ENCODE results near the gene XPO1. TPM values are rescaled to one million over a fixed set of nuclear protein-coding genes. Genes with fewer than 3 reads are reported as not detected.

Gene XPO1
- total and polyA plus RNA-seq, 2 experiments from 2014 or later = 115 to 485 TPM

DNA sequence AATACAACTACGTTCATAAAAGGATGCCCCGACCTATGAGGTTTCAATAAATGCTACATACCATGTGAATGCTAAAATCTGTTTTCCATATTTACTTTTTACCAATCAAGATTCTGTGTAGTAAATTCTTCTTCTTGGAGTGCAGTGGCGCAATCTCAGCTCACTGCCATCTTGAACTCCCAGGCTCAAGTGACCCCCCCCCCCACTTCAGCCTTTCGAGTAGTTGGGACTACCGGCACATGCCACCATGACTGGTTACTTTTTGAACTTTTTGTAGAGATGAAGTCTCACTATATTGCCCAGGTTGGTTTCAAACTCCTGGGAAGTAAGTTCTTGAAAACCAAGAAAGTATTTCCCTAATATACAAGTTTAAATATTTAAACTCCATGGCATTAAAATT is 52.9 kb downstream of the XPO1 start:
- TF ChIP-seq EZH2 (IDR thresholded peaks at IDR 0.05; ENCODE audit: low read depth, unreplicated experiment) = no peak
- no peak for TF ChIP-seq NANOG (IDR thresholded peaks at IDR 0.05; ENCODE audit: borderline replicate concordance)
- no peak for TF ChIP-seq REST (IDR thresholded peaks at IDR 0.05; ENCODE audit: unreplicated experiment)
- TF ChIP-seq CREB1 (CRISPR knock-in tag; IDR thresholded peaks at IDR 0.05; ENCODE audit: low read depth) = no peak
- TF ChIP-seq EZH2phosphoT487 (IDR thresholded peaks at IDR 0.05; ENCODE audit: unreplicated experiment) = no peak
- TF ChIP-seq POLR2AphosphoS5 (IDR thresholded peaks at IDR 0.05; ENCODE audit: low read depth) = no peak
- TF ChIP-seq ZNF331 (CRISPR knock-in tag; IDR thresholded peaks at IDR 0.05; ENCODE audit: low read depth) = no peak
- TF ChIP-seq ETS1 (IDR thresholded peaks at IDR 0.05) = no peak
- TF ChIP-seq CTCF (conservative IDR thresholded peaks at IDR 0.05; ENCODE audit: low read depth in 2 of 2) = no peak
- no peak for TF ChIP-seq JUNB (IDR thresholded peaks at IDR 0.05; ENCODE audit: unreplicated experiment)
- TF ChIP-seq STAT1 (IDR thresholded peaks at IDR 0.05; ENCODE audit: unreplicated experiment) = no peak
- TF ChIP-seq, protein P1, sequence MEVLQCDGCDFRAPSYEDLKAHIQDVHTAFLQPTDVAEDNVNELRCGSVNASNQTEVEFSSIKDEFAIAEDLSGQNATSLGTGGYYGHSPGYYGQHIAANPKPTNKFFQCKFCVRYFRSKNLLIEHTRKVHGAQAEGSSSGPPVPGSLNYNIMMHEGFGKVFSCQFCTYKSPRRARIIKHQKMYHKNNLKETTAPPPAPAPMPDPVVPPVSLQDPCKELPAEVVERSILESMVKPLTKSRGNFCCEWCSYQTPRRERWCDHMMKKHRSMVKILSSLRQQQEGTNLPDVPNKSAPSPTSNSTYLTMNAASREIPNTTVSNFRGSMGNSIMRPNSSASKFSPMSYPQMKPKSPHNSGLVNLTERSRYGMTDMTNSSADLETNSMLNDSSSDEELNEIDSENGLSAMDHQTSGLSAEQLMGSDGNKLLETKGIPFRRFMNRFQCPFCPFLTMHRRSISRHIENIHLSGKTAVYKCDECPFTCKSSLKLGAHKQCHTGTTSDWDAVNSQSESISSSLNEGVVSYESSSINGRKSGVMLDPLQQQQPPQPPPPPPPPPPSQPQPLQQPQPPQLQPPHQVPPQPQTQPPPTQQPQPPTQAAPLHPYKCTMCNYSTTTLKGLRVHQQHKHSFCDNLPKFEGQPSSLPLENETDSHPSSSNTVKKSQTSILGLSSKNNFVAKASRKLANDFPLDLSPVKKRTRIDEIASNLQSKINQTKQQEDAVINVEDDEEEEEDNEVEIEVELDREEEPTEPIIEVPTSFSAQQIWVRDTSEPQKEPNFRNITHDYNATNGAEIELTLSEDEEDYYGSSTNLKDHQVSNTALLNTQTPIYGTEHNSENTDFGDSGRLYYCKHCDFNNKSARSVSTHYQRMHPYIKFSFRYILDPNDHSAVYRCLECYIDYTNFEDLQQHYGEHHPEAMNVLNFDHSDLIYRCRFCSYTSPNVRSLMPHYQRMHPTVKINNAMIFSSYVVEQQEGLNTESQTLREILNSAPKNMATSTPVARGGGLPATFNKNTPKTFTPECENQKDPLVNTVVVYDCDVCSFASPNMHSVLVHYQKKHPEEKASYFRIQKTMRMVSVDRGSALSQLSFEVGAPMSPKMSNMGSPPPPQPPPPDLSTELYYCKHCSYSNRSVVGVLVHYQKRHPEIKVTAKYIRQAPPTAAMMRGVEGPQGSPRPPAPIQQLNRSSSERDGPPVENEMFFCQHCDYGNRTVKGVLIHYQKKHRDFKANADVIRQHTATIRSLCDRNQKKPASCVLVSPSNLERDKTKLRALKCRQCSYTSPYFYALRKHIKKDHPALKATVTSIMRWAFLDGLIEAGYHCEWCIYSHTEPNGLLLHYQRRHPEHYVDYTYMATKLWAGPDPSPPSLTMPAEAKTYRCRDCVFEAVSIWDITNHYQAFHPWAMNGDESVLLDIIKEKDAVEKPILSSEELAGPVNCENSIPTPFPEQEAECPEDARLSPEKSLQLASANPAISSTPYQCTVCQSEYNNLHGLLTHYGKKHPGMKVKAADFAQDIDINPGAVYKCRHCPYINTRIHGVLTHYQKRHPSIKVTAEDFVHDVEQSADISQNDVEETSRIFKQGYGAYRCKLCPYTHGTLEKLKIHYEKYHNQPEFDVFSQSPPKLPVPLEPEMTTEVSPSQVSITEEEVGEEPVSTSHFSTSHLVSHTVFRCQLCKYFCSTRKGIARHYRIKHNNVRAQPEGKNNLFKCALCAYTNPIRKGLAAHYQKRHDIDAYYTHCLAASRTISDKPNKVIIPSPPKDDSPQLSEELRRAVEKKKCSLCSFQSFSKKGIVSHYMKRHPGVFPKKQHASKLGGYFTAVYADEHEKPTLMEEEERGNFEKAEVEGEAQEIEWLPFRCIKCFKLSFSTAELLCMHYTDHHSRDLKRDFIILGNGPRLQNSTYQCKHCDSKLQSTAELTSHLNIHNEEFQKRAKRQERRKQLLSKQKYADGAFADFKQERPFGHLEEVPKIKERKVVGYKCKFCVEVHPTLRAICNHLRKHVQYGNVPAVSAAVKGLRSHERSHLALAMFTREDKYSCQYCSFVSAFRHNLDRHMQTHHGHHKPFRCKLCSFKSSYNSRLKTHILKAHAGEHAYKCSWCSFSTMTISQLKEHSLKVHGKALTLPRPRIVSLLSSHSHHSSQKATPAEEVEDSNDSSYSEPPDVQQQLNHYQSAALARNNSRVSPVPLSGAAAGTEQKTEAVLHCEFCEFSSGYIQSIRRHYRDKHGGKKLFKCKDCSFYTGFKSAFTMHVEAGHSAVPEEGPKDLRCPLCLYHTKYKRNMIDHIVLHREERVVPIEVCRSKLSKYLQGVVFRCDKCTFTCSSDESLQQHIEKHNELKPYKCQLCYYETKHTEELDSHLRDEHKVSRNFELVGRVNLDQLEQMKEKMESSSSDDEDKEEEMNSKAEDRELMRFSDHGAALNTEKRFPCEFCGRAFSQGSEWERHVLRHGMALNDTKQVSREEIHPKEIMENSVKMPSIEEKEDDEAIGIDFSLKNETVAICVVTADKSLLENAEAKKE (CRISPR knock-in tag; IDR thresholded peaks at IDR 0.05) = no peak
- no peak for TF ChIP-seq ZNF114 (CRISPR knock-in tag; IDR thresholded peaks at IDR 0.05)
- H3K9me3 Mint-ChIP-seq = no peaks in the 10 kb centered on the region
- Histone ChIP-seq H3F3A (replicated peaks; ENCODE audit: low read depth) (peaks cover 35% of the 10 kb centered on the region), H2AFZ (no peak overlapping the region), H3K27me3 (ENCODE audit: insufficient read depth) (no peaks in the 10 kb centered on the region), H3K79me2 (replicated peaks; ENCODE audit: insufficient read depth) (peaks cover 42% of the 10 kb centered on the region), H3K4me3 (no peak overlapping the region), H3K36me3 (ENCODE audit: insufficient read depth) (peaks cover 77% of the 10 kb centered on the region), H3K9me2 (ENCODE audit: insufficient read depth) (no peaks in the 10 kb centered on the region), H3K4me2 (no peak overlapping the region), H3K4me1 (ENCODE audit: insufficient read depth) (no peaks in the 10 kb centered on the region), H4K20me1 (replicated peaks; ENCODE audit: insufficient read depth) (peaks cover 17% of the 10 kb centered on the region), H3K27ac (ENCODE audit: low read depth) (no peak overlapping the region)
- H3K4me3 Mint-ChIP-seq = no peak overlapping the region
- no peaks in the 10 kb centered on the region for H3K4me1 Mint-ChIP-seq
- ATAC-seq = no peak
- H3K36me3 Mint-ChIP-seq (ENCODE audit: low read depth) = peaks cover 99% of the 10 kb centered on the region
- H3K27ac Mint-ChIP-seq = no peak overlapping the region
- no peak for DNase-seq (ENCODE audit: low spot score)
- H3K27me3 Mint-ChIP-seq (ENCODE audit: insufficient read depth, low read depth, poor library complexity) = peaks cover 8% of the 10 kb centered on the region

Data from GM23338 (cell line).